Cardiac atrium fibroblast (primary cell): ENCODE data around the gene ARF6. TPM values are rescaled to one million over a fixed set of nuclear protein-coding genes. Genes with fewer than 3 reads are reported as not detected.

Experiments
- total RNA-seq: library from RNA; depleted of rRNA; stranded (reverse); fragments of >200 nt; gene quantifications from 2 replicates; pipeline ENCODE4 v1.2.3, GENCODE V29; 2015

The ARF6 gene
- 49.4 and 59.2 TPM in 2 replicates for total RNA-seq

DNA sequence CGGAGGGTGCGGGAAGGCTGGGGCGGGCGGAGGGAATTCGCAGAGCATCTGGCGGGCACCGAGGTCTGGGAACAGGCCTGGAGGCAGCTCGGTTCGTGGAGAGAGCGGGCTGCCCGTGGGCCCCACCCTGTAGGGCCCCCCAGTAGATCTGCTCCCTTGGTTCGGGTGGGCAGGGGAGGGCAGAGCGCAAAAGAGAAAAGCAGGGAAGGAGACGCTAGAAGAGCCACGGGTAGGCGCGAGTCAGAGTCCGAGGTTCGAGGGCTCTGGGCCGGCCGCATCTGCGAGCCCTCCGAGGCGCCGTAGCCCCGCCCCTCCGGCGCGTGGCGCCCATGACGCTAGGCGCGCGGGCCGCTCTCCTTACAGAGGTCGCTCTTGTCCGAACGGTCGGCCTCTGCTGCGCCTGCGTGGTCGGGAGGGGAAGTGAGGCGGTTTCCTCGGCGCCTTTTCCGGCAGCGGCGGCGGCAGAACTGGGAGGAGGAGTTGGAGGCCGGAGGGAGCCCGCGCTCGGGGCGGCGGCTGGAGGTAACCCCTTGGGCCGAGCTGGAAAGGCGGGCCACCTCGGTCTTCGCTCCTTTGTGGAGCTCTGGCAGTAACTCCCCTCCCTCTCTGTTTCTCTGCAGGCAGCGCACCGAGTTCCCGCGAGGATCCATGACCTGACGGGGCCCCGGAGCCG is at the start of gene ARF6:
ARF6 (plus strand) TSS at position 447 of the 673 bp plus-strand sequence. CDS start 655 bp downstream, outside the sequence.

DNA sequence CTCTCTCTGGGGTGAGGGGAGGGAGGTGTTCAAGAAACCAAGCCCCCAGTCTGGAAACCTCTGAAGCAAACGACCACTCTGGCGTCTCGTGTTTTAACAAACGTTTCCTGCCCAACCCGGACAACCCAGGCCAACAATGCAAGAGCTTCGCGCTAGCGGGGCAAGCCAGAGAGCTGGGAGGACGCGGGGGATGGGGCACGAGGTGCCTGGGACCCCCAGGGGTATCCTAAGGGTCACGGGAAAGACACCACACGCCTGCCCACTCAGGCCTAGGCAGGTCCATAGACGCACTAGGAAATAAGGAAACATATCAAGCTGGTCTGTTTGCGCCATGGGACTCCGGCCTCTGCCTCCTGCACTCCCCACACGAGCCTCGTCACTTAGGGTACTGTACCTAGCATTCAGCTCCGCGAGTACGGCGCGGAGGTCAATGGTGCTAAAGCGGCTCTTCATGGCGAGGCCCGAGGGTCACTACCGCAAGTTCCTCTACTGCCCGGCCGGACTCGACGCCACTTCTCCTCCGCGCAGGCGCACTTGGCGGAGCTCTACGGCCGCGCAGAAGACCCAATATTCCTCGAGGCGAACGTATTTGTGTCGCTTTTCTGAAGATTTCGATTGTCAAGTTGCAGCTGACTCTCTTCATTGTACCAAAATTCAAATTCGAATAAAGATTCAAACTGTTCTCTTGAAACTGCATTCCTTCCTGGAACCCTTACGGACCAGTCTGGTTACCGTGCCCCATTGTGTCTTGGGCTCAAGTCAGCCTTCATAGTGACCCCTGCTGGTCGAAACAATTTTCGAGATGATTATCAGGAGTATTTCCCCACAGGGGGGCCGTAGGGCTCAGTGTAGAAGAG is 40.4 kb upstream of the ARF6 start, which contains the start of gene NEMF:
NEMF (minus strand) TSS at position 488 of the 857 bp plus-strand sequence; CDS start at position 453, 35 bp downstream.

Other genes starting within 250 kb of the ARF6 start
- gene POLE2, start 204.9 kb upstream of the ARF6 start, total RNA-seq, result 4.5 and 4.9 TPM in 2 replicates
- 2.5 and 2.6 TPM in 2 replicates for gene KLHDC1, start 200.0 kb upstream of the ARF6 start, total RNA-seq
- gene KLHDC2, start 124.9 kb upstream of the ARF6 start, total RNA-seq, result 44.6 and 47.1 TPM in 2 replicates
- 15.2 and 30.0 TPM in 2 replicates for gene NEMF, start 40.3 kb upstream of the ARF6 start, total RNA-seq
- gene VCPKMT, start 223.5 kb downstream of the ARF6 start, total RNA-seq, result 3.2 and 6.3 TPM in 2 replicates